Measurements from ENCODE around the gene THUMPD3.

DNA sequence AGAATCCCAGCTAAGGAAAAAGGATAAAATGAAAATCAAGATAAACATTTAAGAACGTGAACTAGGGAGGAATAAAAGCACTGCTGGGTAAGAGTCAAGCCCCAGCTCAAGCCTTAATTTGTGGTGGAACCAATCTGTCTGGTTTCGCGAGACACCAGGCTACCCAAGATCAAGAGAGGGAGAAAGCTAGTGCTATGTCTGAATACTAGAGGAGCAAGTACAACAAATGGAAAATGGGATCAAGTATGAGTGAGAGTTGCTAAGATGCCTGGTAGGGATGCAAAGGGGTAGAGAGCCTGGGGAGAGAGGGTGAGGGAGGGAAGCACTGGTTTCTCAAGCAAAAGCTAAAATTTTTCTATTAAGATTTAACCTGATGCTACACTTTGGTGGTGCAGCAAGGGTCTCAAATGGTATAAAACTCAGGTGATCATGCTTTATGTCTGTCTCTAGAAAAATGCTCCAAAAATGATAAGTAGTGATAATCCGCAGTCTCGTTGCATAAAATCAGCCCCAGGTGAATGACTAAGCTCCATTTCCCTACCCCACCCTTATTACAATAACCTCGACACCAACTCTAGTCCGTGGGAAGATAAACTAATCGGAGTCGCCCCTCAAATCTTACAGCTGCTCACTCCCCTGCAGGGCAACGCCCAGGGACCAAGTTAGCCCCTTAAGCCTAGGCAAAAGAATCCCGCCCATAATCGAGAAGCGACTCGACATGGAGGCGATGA lies 32.9 kb downstream of the THUMPD3 start:
- TF ChIP-seq POLR2A (IDR thresholded peaks at IDR 0.05): no peak
- TF ChIP-seq, protein P1, sequence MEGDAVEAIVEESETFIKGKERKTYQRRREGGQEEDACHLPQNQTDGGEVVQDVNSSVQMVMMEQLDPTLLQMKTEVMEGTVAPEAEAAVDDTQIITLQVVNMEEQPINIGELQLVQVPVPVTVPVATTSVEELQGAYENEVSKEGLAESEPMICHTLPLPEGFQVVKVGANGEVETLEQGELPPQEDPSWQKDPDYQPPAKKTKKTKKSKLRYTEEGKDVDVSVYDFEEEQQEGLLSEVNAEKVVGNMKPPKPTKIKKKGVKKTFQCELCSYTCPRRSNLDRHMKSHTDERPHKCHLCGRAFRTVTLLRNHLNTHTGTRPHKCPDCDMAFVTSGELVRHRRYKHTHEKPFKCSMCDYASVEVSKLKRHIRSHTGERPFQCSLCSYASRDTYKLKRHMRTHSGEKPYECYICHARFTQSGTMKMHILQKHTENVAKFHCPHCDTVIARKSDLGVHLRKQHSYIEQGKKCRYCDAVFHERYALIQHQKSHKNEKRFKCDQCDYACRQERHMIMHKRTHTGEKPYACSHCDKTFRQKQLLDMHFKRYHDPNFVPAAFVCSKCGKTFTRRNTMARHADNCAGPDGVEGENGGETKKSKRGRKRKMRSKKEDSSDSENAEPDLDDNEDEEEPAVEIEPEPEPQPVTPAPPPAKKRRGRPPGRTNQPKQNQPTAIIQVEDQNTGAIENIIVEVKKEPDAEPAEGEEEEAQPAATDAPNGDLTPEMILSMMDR (IDR thresholded peaks at IDR 0.05): no peak
